NCI-H1417 (cell line): ENCODE measurements around the gene LGSN.
"Not testable (repeated sequence)": the region's sequence is repeated elsewhere in the genome, so short reads cannot be mapped to it uniquely, and the experiment has no call there.

Source experiments
- DNase-seq, 3 experiments: peaks; one replicate each; lab custom pipeline; 2025; lab: John Stamatoyannopoulos, UW

Gene LGSN

DNA sequence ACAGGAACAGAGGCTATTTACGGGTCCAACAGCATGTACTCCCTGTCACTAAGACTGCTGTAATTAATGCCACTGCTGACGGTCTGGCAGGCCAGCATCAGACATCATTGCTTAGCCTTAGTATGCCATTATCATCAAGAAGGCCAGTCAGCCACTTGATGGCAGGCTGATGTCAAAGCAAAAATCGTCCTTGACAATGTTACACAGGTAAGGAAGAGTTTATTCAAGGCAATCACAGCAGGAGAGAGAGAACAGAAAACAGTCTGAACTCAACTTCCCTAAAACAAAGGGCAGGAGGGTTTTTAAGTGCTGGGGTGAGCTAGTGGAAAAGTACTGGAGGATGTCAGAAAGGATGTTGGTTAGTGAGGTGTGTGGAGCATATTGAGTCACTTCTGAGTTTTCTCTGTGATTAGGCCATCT is 83.4 kb downstream of the LGSN start:
- peak in 1 of 3 experiments; percentile 4 for DNase-seq

DNA sequence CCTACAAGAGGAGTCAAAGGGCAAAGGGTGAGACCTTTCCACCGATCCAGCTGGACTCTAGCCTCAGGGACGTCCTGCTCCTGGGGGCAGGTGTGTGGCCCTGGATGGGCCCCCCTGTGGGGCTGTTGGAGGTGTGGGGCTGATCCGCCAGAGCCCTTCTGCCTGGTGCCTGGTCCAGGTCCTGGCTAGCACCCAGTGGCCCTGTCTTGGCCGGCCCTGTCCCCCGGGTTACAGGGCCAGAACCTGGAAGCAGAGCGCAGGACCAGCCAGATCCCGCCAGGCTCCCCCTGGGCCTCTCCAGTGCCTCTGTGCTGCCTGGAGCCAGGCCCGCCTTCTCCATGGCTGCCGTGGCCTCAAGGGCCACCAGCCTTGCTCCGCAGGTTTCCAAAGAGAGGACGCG is 89.3 kb downstream of the LGSN start:
- DNase-seq: not testable (repeated sequence)

DNA sequence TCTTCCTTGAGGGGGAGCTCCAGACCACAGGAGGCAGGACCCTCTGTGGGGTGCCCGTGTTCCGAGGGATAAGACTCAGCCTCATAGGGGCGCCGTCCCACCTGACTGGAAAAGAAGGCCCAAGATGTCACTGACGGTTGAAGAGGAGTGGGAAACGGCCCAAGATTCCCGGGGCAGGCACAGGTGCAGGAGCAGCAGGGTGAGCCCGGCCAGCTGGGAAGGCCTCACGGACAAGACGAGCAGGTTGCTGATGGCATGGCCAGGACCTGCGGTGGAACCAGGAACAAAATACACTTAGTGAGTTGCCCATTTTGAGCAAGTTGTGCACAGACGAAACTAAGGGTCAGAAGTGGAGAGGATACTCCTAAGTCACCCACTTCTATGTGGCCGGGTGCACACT is 89.8 kb downstream of the LGSN start:
- not testable (repeated sequence) for DNase-seq

DNA sequence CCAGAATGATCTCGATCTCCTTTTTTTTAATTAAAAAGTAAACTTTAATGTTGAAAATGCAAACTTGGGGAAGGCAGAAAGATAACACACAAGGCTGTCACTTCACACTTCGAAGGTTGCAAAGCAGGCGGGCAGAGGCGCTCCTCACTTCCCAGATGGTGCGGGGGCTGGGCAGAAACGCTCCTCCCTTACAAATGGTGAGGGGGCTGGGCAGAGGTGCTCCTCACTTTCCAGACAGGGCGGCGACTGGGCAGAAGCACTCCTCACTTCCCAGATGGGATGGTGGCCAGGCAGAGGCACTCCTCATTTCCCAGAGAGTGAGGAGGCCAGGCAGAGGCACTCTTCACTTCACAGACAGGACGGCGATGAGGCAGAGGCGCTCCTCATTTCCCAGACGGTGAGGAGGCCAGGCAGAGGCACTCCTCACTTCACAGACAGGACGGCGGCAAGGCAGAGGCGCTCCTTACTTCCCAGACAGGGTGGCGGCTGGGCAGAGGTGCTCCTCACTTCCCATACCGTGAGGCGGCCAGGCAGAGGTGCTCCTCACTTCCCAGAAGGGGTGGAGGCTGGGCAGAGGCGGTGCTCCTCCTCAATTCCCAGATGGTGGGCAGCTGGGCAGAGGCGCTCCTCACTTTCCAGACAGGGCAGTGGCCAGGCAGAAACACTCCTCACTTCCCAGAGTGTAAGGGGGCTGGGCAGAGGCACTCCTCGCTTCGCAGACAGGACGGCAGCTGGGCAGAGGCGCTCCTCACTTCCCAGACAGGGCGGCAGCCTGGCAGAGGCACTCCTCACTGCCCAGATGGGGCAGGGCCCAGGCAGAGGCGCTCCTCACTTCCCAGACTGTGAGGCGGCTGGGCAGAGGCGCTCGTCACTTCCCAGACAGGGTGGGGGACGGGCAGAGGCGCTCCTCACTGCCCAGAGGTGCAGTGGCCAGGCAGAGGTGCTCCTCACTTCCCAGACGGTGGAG is 91.6 kb downstream of the LGSN start:
- DNase-seq: not testable (repeated sequence)

DNA sequence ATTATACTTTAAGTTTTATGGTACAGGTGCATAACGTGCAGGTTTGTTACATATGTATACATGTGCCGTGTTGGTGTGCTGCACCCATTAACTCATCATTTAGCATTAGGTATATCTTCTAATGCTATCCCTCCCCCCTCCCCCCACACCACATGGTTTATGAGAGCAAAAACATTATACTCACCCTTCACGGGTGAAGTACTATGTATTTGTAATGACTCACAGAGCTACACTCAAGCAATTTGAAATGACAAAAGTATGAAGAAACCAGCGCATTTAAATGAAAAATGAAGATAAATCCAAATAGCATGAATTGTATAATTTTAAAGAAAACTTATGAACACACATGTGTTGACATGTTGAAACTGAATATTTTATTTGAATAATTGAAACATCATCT is 93.8 kb downstream of the LGSN start:
- DNase-seq: not testable (repeated sequence)
